SK-N-SH (cell line): ENCODE data around the gene RASGEF1C. TPM values are rescaled to one million over a fixed set of nuclear protein-coding genes. Genes with fewer than 3 reads are reported as not detected.

Experiments used
- CTCF ChIA-PET: fragments of 300-600, 350-600 bp; formaldehyde crosslinking; extraction: SDS; loops from one replicate; lab custom pipeline; 2021; lab: Yijun Ruan, JAX
- POLR2A ChIA-PET: fragments of 350-600 bp; sonication (Branson Sonifier 250); formaldehyde crosslinking; extraction: SDS; loops from one replicate; lab custom pipeline; 2020; ENCODE audit warnings: antibody characterized with exemption, inconsistent platforms; lab: Yijun Ruan, JAX
- DNase-seq: peaks from one replicate; pipeline ENCODE4 v3.0.0; 2012
- H2AFZ ChIP-seq: fragments of 200-600 bp; sonication (generic); 2 replicates; pipeline ENCODE4 v1.8.1; 2016; ENCODE audit warnings: antibody characterized with exemption, mild to moderate bottlenecking, low read depth
- H3F3A ChIP-seq: fragments of 200-600 bp; sonication (generic); replicated peaks from 2 replicates; pipeline ENCODE3; 2016; ENCODE audit warnings: antibody characterized with exemption, mild to moderate bottlenecking; ENCODE audit not compliant: insufficient read depth
- H3K27ac ChIP-seq, 2 experiments: fragments of 200-500 bp in 1 of 2; fragments of 200-600 bp in 1 of 2; sonication (Bioruptor generic) in 1 of 2; sonication (generic), shearing (Covaris generic) in 1 of 2; 2 replicates each; pipeline versions ENCODE4 v1.5.1 to v1.6.1; 2014 to 2016; ENCODE audit warnings: low read depth in 2 of 2, inconsistent platforms in 1 of 2, low read length in 1 of 2, mild to moderate bottlenecking in 1 of 2, mixed read lengths in 1 of 2
- H3K27me3 ChIP-seq: fragments of 200-600 bp; sonication (generic), shearing (Covaris generic); 2 replicates; pipeline ENCODE4 v1.6.1; 2016; ENCODE audit warnings: mixed run types; ENCODE audit not compliant: insufficient read depth
- H3K36me3 ChIP-seq, 2 experiments: fragments of 200-500 bp in 1 of 2; fragments of 200-600 bp in 1 of 2; sonication (Bioruptor generic) in 1 of 2; sonication (generic) in 1 of 2; replicated peaks in 1 of 2; 2 replicates each; pipeline versions ENCODE3 to v1.5.1; 2014 to 2016; ENCODE audit warnings: low read length in 1 of 2, mild to moderate bottlenecking in 1 of 2; ENCODE audit not compliant: insufficient read depth in 2 of 2, control insufficient read depth in 1 of 2
- H3K4me1 ChIP-seq, 2 experiments: fragments of 200-500 bp in 1 of 2; fragments of 200-600 bp in 1 of 2; sonication (Bioruptor generic) in 1 of 2; sonication (generic), shearing (Covaris generic) in 1 of 2; 2 replicates each; pipeline versions ENCODE4 v1.5.1 to v1.6.1; 2014 to 2016; ENCODE audit warnings: low read depth in 1 of 2, low read length in 1 of 2, mixed run types in 1 of 2; ENCODE audit not compliant: insufficient read depth in 2 of 2, control insufficient read depth in 1 of 2
- H3K4me2 ChIP-seq: fragments of 200-600 bp; sonication (generic), shearing (Covaris generic); 2 replicates; pipeline ENCODE4 v1.6.1; 2017; ENCODE audit warnings: mixed run types
- H3K4me3 ChIP-seq, 2 experiments: fragments of 200-500 bp in 1 of 2; fragments of 200-600 bp in 1 of 2; sonication (Bioruptor generic) in 1 of 2; sonication (generic), shearing (Covaris generic) in 1 of 2; 2 replicates each; pipeline versions ENCODE4 v1.5.1 to v1.8.1; 2014 to 2016; ENCODE audit warnings: low read depth in 2 of 2, inconsistent platforms in 1 of 2, low read length in 1 of 2, mild to moderate bottlenecking in 1 of 2, mixed read lengths in 1 of 2, moderate library complexity in 1 of 2
- H3K79me2 ChIP-seq: fragments of 200-600 bp; sonication (generic); 2 replicates; pipeline ENCODE4 v1.8.1; 2017; ENCODE audit warnings: mild to moderate bottlenecking; ENCODE audit not compliant: insufficient read depth
- H3K9ac ChIP-seq: fragments of 200-600 bp; sonication (generic); 2 replicates; pipeline ENCODE4 v1.6.1; 2017; ENCODE audit warnings: mixed run types
- H3K9me2 ChIP-seq: fragments of 200-600 bp; sonication (generic); 2 replicates; pipeline ENCODE4 v1.6.1; 2017; ENCODE audit warnings: mixed run types
- H3K9me3 ChIP-seq: fragments of 200-600 bp; sonication (generic); 2 replicates; pipeline ENCODE4 v1.6.1; 2017; ENCODE audit warnings: mixed run types, mild to moderate bottlenecking, moderate library complexity
- H4K20me1 ChIP-seq: fragments of 200-600 bp; sonication (generic); 2 replicates; pipeline ENCODE4 v1.6.1; 2017; ENCODE audit warnings: mild to moderate bottlenecking, mixed run types; ENCODE audit not compliant: insufficient read depth
- ELF1 ChIP-seq: IDR thresholded peaks from 2 replicates; pipeline ENCODE4 v1.4.0; 2012
- JUND ChIP-seq: IDR thresholded peaks from 2 replicates; pipeline ENCODE4 v1.4.0; 2012
- NFIC ChIP-seq: IDR thresholded peaks from 2 replicates; pipeline ENCODE4 v1.4.0; 2012; ENCODE audit warnings: borderline replicate concordance
- RCOR1 ChIP-seq: fragments of 150-350 bp; IDR thresholded peaks from 2 replicates; pipeline ENCODE4 v1.6.1; 2017; ENCODE audit warnings: antibody characterized with exemption, low read length
- RFX5 ChIP-seq: IDR thresholded peaks from 2 replicates; pipeline ENCODE4 v1.6.1; 2012; ENCODE audit warnings: mild to moderate bottlenecking, improper control_type of control experiment, low read length
- SIN3A ChIP-seq: IDR thresholded peaks from 2 replicates; pipeline ENCODE4 v1.6.1; 2012; ENCODE audit warnings: low read depth, mild to moderate bottlenecking, low read length, moderate library complexity, borderline replicate concordance
- SMC3 ChIP-seq: IDR thresholded peaks from 2 replicates; pipeline ENCODE4 v1.6.1; 2012; ENCODE audit warnings: low read depth, low read length, improper control_type of control experiment
- TAF1 ChIP-seq: IDR thresholded peaks from 2 replicates; pipeline ENCODE4 v1.6.1; 2012; ENCODE audit warnings: low read depth, mild to moderate bottlenecking, low read length, moderate library complexity, borderline replicate concordance
- TCF12 ChIP-seq: IDR thresholded peaks from 2 replicates; pipeline ENCODE4 v1.4.0; 2012
- TEAD4 ChIP-seq: IDR thresholded peaks from 2 replicates; pipeline ENCODE4 v1.4.0; 2012; ENCODE audit warnings: mild to moderate bottlenecking, borderline replicate concordance; ENCODE audit not compliant: insufficient read depth
- WGBS: methylation state at CpG from one replicate; pipeline ENCODE4 v1.1.6; 2017; ENCODE audit warnings: low lambda C conversion rate; 5-methylcytosine and 5-hydroxymethylcytosine counted together
- polyA plus RNA-seq, 3 experiments: library from polyadenylated mRNA; depleted of rRNA; stranded (reverse); fragments of >200 nt; gene quantifications; 2 replicates each; pipeline ENCODE4 v1.2.3, GENCODE V29; 2012
- TF ChIP-seq, protein P1 (sequence below): fragments of 150-350 bp; IDR thresholded peaks from 2 replicates; pipeline ENCODE4 v1.6.1; 2016; ENCODE audit warnings: mild to moderate bottlenecking, low read depth, low read length
- TF ChIP-seq, protein P2 (sequence below): fragments of 200-600 bp; sonication (generic); IDR thresholded peaks from 2 replicates; pipeline ENCODE4 v1.6.1; 2017; ENCODE audit warnings: antibody characterized with exemption, mild to moderate bottlenecking, moderate library complexity
- TF ChIP-seq, protein P3 (sequence below): IDR thresholded peaks from 2 replicates; pipeline ENCODE4 v1.4.0; 2012; ENCODE audit warnings: low read depth, borderline replicate concordance

The RASGEF1C gene
- polyA plus RNA-seq, 1 of the 3 experiments (the other 2 are of a cell fraction): not detected

DNA sequence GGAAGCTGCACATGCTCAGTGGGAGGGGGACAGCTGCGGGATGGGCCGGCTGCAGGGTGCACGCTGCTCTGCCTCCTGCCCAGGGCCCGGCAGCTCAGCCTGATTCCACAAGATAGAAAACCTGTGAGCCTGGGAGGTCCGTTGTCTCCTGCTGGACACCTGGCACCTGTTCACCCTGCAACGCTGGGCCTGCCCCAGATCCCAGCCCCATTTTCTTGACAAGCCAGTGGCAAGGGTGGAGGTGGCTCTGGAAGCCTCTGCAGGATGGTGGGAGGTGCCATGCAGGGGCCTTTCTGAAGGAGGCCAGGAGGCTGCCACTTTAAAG lies 69.3 kb downstream of the RASGEF1C start:
- WGBS: 6% methylated on average over 3 of the region's 6 CpGs
- ChIA-PET CTCF (interaction anchor here (0.9 to 4.4 kb wide), 4 partner anchors 12 to 529 kb away, joined by 3 to 30 read pairs (median 7); no protein-coding TSS in a partner anchor), POLR2A (no interaction called here)

DNA sequence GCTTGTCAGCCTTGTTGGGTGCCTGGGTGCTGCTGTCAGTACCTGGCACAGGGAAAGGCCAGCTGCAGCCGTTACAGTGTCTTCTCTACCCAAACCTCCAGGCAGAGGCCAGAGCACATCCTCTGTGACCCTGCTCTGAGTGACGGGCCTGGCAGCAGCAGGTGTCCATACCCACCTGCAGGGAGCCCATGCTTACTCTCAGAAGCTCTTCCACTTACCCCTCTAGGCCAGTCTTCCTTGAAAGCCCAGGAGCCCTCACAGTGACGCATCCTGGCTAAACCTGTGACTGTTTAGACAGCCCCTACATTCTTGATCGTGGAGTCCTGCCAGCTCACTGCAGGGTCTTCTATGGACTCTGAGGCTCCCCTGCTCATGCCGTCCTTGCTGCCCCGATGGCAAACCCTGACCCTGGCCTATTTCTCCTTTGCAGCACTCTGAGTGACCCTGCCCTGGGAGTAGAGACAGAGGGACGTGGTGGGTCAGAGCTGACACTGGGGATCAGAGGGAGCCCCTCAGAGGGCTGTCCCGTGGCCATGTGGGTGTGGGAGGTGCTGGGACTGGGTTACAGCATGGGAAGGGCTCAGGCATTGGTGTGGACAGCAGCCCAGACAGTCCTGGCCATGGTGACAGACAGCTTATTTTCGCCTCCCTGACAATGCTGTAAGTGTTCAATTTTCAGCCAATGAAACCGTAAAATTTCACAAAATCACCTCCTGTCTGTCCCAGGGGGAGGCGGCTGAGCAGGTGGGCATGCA lies 69.9 kb downstream of the RASGEF1C start:
- Histone ChIP-seq H3F3A (no peaks in the 10 kb centered on the region), H4K20me1 (no peaks in the 10 kb centered on the region), H3K36me3 (no peaks in the 10 kb centered on the region), H3K79me2 (no peaks in the 10 kb centered on the region), H3K27ac (no peak overlapping the region), H3K9me3 (no peaks in the 10 kb centered on the region), H3K9ac (no peak overlapping the region), H3K4me1 (peaks cover 0 to 3% of the 10 kb centered on the region in 2 experiments; a peak in 1 of 4 replicates), H2AFZ (no peak overlapping the region), H3K4me2 (no peak overlapping the region), H3K9me2 (no peaks in the 10 kb centered on the region), H3K27me3 (no peaks in the 10 kb centered on the region), H3K4me3 (no peak overlapping the region)
- ChIA-PET CTCF (interaction anchor here (0.9 to 4.4 kb wide), 6 partner anchors 11 to 530 kb away, joined by 3 to 30 read pairs (median 6); no protein-coding TSS in a partner anchor), POLR2A (no interaction called here)
- TF ChIP-seq, protein P1, sequence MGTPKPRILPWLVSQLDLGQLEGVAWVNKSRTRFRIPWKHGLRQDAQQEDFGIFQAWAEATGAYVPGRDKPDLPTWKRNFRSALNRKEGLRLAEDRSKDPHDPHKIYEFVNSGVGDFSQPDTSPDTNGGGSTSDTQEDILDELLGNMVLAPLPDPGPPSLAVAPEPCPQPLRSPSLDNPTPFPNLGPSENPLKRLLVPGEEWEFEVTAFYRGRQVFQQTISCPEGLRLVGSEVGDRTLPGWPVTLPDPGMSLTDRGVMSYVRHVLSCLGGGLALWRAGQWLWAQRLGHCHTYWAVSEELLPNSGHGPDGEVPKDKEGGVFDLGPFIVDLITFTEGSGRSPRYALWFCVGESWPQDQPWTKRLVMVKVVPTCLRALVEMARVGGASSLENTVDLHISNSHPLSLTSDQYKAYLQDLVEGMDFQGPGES: no peak
- TF ChIP-seq TEAD4: no peak
- TF ChIP-seq, protein P2, sequence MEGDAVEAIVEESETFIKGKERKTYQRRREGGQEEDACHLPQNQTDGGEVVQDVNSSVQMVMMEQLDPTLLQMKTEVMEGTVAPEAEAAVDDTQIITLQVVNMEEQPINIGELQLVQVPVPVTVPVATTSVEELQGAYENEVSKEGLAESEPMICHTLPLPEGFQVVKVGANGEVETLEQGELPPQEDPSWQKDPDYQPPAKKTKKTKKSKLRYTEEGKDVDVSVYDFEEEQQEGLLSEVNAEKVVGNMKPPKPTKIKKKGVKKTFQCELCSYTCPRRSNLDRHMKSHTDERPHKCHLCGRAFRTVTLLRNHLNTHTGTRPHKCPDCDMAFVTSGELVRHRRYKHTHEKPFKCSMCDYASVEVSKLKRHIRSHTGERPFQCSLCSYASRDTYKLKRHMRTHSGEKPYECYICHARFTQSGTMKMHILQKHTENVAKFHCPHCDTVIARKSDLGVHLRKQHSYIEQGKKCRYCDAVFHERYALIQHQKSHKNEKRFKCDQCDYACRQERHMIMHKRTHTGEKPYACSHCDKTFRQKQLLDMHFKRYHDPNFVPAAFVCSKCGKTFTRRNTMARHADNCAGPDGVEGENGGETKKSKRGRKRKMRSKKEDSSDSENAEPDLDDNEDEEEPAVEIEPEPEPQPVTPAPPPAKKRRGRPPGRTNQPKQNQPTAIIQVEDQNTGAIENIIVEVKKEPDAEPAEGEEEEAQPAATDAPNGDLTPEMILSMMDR: no peak
- no peak for TF ChIP-seq RFX5
- no peak for TF ChIP-seq SIN3A
- TF ChIP-seq TAF1: no peak
- no peak for TF ChIP-seq RCOR1
- TF ChIP-seq, protein P3, sequence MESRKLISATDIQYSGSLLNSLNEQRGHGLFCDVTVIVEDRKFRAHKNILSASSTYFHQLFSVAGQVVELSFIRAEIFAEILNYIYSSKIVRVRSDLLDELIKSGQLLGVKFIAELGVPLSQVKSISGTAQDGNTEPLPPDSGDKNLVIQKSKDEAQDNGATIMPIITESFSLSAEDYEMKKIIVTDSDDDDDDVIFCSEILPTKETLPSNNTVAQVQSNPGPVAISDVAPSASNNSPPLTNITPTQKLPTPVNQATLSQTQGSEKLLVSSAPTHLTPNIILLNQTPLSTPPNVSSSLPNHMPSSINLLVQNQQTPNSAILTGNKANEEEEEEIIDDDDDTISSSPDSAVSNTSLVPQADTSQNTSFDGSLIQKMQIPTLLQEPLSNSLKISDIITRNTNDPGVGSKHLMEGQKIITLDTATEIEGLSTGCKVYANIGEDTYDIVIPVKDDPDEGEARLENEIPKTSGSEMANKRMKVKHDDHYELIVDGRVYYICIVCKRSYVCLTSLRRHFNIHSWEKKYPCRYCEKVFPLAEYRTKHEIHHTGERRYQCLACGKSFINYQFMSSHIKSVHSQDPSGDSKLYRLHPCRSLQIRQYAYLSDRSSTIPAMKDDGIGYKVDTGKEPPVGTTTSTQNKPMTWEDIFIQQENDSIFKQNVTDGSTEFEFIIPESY: no peak
- no peak for TF ChIP-seq NFIC
- no peak for TF ChIP-seq ELF1
- TF ChIP-seq TCF12: no peak
- TF ChIP-seq JUND: no peak
- TF ChIP-seq SMC3: no peak
- WGBS: 31% methylated on average over 9 of the region's 11 CpGs
- DNase-seq: no peak

More for the DNA sequence above, 69.3 kb downstream of the RASGEF1C start:
- Histone ChIP-seq H3K4me2 (no peak overlapping the region), H2AFZ (no peak overlapping the region), H3K79me2 (no peaks in the 10 kb centered on the region), H3K36me3 (no peaks in the 10 kb centered on the region), H3K9ac (no peak overlapping the region), H3K9me3 (no peaks in the 10 kb centered on the region), H4K20me1 (no peaks in the 10 kb centered on the region), H3K4me1 (peaks cover 0 to 3% of the 10 kb centered on the region in 2 experiments; a peak in 1 of 4 replicates), H3K4me3 (no peak overlapping the region), H3F3A (no peaks in the 10 kb centered on the region), H3K9me2 (no peaks in the 10 kb centered on the region), H3K27ac (no peak overlapping the region), H3K27me3 (no peaks in the 10 kb centered on the region)
- no peak for DNase-seq
- TF ChIP-seq, protein P2: no peak
